ENCODE results near the gene EI24. TPM values are rescaled to one million over a fixed set of nuclear protein-coding genes. Genes with fewer than 3 reads are reported as not detected.

EI24 gene
- total and polyA plus RNA-seq, 2 experiments from 2014 or later, result 132 to 174 TPM

DNA sequence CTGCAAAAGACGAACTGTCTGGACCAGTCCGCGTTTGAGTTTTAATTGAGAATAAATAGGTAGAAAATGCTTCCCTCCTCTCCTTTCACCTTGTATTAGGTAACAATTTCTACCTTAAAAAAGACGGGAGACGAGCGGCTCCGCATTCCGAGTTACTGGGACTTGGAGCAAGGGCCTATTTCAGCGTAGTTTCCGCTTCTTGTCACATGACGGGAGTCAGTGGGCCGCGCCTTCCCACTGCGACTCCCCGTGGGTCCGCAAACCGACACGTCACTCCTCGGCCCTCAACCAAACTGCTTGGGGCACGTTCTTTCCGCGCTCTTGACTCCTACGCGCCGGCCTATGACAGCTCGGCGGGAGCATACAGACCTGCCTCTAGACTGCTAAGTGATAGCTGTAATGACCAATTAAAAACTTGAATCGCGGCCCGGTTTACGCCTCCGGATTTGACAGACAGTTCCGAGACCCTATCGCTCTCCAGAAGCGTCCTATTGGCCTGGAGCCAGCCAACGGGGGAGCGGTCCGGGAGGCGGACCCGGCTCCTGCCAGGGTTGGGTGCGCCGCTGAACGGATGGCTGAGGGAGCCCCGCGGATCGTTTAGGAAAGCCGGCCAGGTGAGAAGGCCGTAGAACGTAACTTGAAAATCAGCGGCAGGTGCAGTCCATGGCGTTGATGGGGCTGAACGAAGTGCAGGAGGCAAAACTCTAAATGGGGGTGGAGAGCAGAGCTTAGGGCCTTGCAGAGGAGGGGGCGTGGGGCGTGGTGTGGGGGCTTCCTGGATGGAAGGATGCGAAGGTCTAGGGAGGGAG, 23.2 kb downstream of the EI24 start, which contains the start of gene STT3A:
TSS of gene STT3A (plus strand) at position 548 of the 809 bp plus-strand sequence. CDS start 3,064 bp downstream, outside the sequence.
- Mint-ChIP-seq H3K27ac (peak within 1 kb of the TSS; percentile 97), H3K27me3 (ENCODE audit: insufficient read depth, low read depth, poor library complexity) (peaks cover 3% of the 10 kb centered on the region), H3K36me3 (ENCODE audit: low read depth) (peaks cover 15% of the 10 kb centered on the region), H3K4me1 (peaks cover 11% of the 10 kb centered on the region), H3K4me3 (peak within 1 kb of the TSS; percentile 92), H3K9me3 (no peaks in the 10 kb centered on the region)
- Histone ChIP-seq H3K27ac (ENCODE audit: low read depth) (peak within 1 kb of the TSS; percentile 69), H3K27me3 (ENCODE audit: insufficient read depth) (no peaks in the 10 kb centered on the region), H3K36me3 (ENCODE audit: insufficient read depth) (peaks cover 9% of the 10 kb centered on the region; the same call in 1 of the 2 replicates), H2AFZ (peak within 1 kb of the TSS; percentile 94), H3K4me2 (peak within 1 kb of the TSS; percentile 88), H3K4me3 (peak within 1 kb of the TSS; percentile 64), H3F3A (replicated peaks; ENCODE audit: low read depth) (0 out of 2 replicates have a peak, but pooled peaks cover 2% of the 10 kb centered on the region), H3K9me2 (ENCODE audit: insufficient read depth) (no peaks in the 10 kb centered on the region), H4K20me1 (replicated peaks; ENCODE audit: insufficient read depth) (peaks cover 14% of the 10 kb centered on the region; the same call in 1 of the 2 replicates), H3K79me2 (replicated peaks; ENCODE audit: insufficient read depth) (peaks cover 45% of the 10 kb centered on the region), H3K4me1 (ENCODE audit: insufficient read depth) (0 out of 2 replicates have a peak, but pooled peaks cover 4% of the 10 kb centered on the region)
- TF ChIP-seq, protein P1, sequence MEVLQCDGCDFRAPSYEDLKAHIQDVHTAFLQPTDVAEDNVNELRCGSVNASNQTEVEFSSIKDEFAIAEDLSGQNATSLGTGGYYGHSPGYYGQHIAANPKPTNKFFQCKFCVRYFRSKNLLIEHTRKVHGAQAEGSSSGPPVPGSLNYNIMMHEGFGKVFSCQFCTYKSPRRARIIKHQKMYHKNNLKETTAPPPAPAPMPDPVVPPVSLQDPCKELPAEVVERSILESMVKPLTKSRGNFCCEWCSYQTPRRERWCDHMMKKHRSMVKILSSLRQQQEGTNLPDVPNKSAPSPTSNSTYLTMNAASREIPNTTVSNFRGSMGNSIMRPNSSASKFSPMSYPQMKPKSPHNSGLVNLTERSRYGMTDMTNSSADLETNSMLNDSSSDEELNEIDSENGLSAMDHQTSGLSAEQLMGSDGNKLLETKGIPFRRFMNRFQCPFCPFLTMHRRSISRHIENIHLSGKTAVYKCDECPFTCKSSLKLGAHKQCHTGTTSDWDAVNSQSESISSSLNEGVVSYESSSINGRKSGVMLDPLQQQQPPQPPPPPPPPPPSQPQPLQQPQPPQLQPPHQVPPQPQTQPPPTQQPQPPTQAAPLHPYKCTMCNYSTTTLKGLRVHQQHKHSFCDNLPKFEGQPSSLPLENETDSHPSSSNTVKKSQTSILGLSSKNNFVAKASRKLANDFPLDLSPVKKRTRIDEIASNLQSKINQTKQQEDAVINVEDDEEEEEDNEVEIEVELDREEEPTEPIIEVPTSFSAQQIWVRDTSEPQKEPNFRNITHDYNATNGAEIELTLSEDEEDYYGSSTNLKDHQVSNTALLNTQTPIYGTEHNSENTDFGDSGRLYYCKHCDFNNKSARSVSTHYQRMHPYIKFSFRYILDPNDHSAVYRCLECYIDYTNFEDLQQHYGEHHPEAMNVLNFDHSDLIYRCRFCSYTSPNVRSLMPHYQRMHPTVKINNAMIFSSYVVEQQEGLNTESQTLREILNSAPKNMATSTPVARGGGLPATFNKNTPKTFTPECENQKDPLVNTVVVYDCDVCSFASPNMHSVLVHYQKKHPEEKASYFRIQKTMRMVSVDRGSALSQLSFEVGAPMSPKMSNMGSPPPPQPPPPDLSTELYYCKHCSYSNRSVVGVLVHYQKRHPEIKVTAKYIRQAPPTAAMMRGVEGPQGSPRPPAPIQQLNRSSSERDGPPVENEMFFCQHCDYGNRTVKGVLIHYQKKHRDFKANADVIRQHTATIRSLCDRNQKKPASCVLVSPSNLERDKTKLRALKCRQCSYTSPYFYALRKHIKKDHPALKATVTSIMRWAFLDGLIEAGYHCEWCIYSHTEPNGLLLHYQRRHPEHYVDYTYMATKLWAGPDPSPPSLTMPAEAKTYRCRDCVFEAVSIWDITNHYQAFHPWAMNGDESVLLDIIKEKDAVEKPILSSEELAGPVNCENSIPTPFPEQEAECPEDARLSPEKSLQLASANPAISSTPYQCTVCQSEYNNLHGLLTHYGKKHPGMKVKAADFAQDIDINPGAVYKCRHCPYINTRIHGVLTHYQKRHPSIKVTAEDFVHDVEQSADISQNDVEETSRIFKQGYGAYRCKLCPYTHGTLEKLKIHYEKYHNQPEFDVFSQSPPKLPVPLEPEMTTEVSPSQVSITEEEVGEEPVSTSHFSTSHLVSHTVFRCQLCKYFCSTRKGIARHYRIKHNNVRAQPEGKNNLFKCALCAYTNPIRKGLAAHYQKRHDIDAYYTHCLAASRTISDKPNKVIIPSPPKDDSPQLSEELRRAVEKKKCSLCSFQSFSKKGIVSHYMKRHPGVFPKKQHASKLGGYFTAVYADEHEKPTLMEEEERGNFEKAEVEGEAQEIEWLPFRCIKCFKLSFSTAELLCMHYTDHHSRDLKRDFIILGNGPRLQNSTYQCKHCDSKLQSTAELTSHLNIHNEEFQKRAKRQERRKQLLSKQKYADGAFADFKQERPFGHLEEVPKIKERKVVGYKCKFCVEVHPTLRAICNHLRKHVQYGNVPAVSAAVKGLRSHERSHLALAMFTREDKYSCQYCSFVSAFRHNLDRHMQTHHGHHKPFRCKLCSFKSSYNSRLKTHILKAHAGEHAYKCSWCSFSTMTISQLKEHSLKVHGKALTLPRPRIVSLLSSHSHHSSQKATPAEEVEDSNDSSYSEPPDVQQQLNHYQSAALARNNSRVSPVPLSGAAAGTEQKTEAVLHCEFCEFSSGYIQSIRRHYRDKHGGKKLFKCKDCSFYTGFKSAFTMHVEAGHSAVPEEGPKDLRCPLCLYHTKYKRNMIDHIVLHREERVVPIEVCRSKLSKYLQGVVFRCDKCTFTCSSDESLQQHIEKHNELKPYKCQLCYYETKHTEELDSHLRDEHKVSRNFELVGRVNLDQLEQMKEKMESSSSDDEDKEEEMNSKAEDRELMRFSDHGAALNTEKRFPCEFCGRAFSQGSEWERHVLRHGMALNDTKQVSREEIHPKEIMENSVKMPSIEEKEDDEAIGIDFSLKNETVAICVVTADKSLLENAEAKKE (CRISPR knock-in tag; IDR thresholded peaks at IDR 0.05), result no peak
- TF ChIP-seq ETS1 (IDR thresholded peaks at IDR 0.05) (peak; percentile 56), EZH2phosphoT487 (IDR thresholded peaks at IDR 0.05; ENCODE audit: unreplicated experiment) (no peak), POLR2AphosphoS5 (IDR thresholded peaks at IDR 0.05; ENCODE audit: low read depth) (peak; percentile 68), CREB1 (CRISPR knock-in tag; IDR thresholded peaks at IDR 0.05; ENCODE audit: low read depth) (peak; percentile 92), STAT1 (IDR thresholded peaks at IDR 0.05; ENCODE audit: unreplicated experiment) (no peak), CTCF (conservative IDR thresholded peaks at IDR 0.05; ENCODE audit: low read depth in 2 of 2) (no peak), EZH2 (IDR thresholded peaks at IDR 0.05; ENCODE audit: low read depth, unreplicated experiment) (no peak), JUNB (IDR thresholded peaks at IDR 0.05; ENCODE audit: unreplicated experiment) (no peak), ZNF114 (CRISPR knock-in tag; IDR thresholded peaks at IDR 0.05) (no peak)
- peak; percentile 96 for ATAC-seq
- DNase-seq (ENCODE audit: low spot score), result peak; percentile 100
